NCI-H69 (cell line): ENCODE results near the gene BIRC6.

Experiments used
- DNase-seq: peaks from one replicate; lab custom pipeline; 2025; lab: John Stamatoyannopoulos, UW

The BIRC6 gene

GRCh38 chr2:32372519-32373182 lies 15.8 kb downstream of the BIRC6 start:
- DNase-seq: no peak

- no peak for DNase-seq
These were observed 18.5 kb downstream of the BIRC6 start for GRCh38 chr2:32375228-32375892.

- DNase-seq: no peak
These were observed 19.9 kb downstream of the BIRC6 start for GRCh38 chr2:32376756-32377155.

- no peak for DNase-seq
These were observed 21.1 kb downstream of the BIRC6 start for GRCh38 chr2:32377928-32378327.

- DNase-seq: no peak
These were observed 22.5 kb downstream of the BIRC6 start for GRCh38 chr2:32379352-32379751.

- DNase-seq: no peak
These were observed 27.0 kb downstream of the BIRC6 start for GRCh38 chr2:32383858-32384257.

- DNase-seq: no peak
These were observed 27.7 kb downstream of the BIRC6 start for GRCh38 chr2:32384529-32384928.

- DNase-seq: no peak
These were observed 29.9 kb downstream of the BIRC6 start for GRCh38 chr2:32386739-32387138.

GRCh38 chr2:32399221-32399620 lies 42.4 kb downstream of the BIRC6 start:
- no peak for DNase-seq

GRCh38 chr2:32402091-32402490 lies 45.3 kb downstream of the BIRC6 start:
- DNase-seq: no peak

- no peak for DNase-seq
These were observed 47.0 kb downstream of the BIRC6 start for GRCh38 chr2:32403782-32404181.

- no peak for DNase-seq
These were observed 47.9 kb downstream of the BIRC6 start for GRCh38 chr2:32404691-32405090.

GRCh38 chr2:32416519-32416918 lies 59.7 kb downstream of the BIRC6 start:
- DNase-seq: no peak

- DNase-seq: no peak
These were observed 60.8 kb downstream of the BIRC6 start for GRCh38 chr2:32417659-32418058.

GRCh38 chr2:32418778-32419177 lies 62.0 kb downstream of the BIRC6 start:
- DNase-seq: no peak

- DNase-seq: no peak
These were observed 65.3 kb downstream of the BIRC6 start for GRCh38 chr2:32422133-32422532.

- DNase-seq: no peak
These were observed 66.7 kb downstream of the BIRC6 start for GRCh38 chr2:32423536-32423935.

GRCh38 chr2:32424739-32425138 lies 67.9 kb downstream of the BIRC6 start:
- DNase-seq: no peak

GRCh38 chr2:32425719-32426141 lies 68.9 kb downstream of the BIRC6 start:
- DNase-seq: no peak

GRCh38 chr2:32427672-32428610 lies 71.1 kb downstream of the BIRC6 start:
- DNase-seq: peak; percentile 82

GRCh38 chr2:32430804-32431203 lies 74.0 kb downstream of the BIRC6 start:
- no peak for DNase-seq

GRCh38 chr2:32436150-32436549 lies 79.3 kb downstream of the BIRC6 start:
- DNase-seq: no peak

GRCh38 chr2:32442020-32442467 lies 85.2 kb downstream of the BIRC6 start:
- no peak for DNase-seq
